ENCODE measurements around the gene BCR.

Gene BCR

GRCh38 chr22:23157560-23158515, 22.5 kb upstream of the BCR start:
- peaks cover 4% of the 10 kb centered on the region for H3K27me3 Mint-ChIP-seq (ENCODE audit: low read depth)
- no peak overlapping the region for H3K4me3 Mint-ChIP-seq
- peaks cover 2% of the 10 kb centered on the region for H3K4me1 Mint-ChIP-seq (ENCODE audit: low read depth)
- no peaks in the 10 kb centered on the region for H3K36me3 Mint-ChIP-seq (ENCODE audit: low read depth)
- no peak overlapping the region for H3K27ac Mint-ChIP-seq
- H3K9me3 Mint-ChIP-seq = no peaks in the 10 kb centered on the region

GRCh38 chr22:23158516-23159290, 21.6 kb upstream of the BCR start:
- H3K27me3 Mint-ChIP-seq (ENCODE audit: low read depth) = peaks cover 4% of the 10 kb centered on the region
- no peak overlapping the region for H3K27ac Mint-ChIP-seq
- H3K4me1 Mint-ChIP-seq (ENCODE audit: low read depth) = no peaks in the 10 kb centered on the region
- H3K4me3 Mint-ChIP-seq = no peak overlapping the region
- no peaks in the 10 kb centered on the region for H3K9me3 Mint-ChIP-seq
- no peaks in the 10 kb centered on the region for H3K36me3 Mint-ChIP-seq (ENCODE audit: low read depth)

GRCh38 chr22:23159291-23159630, 21.0 kb upstream of the BCR start:
- Mint-ChIP-seq H3K27me3 (ENCODE audit: low read depth) (peaks cover 4% of the 10 kb centered on the region), H3K36me3 (ENCODE audit: low read depth) (no peaks in the 10 kb centered on the region), H3K4me3 (no peak overlapping the region), H3K4me1 (ENCODE audit: low read depth) (no peaks in the 10 kb centered on the region), H3K9me3 (no peaks in the 10 kb centered on the region), H3K27ac (no peak overlapping the region)

- Mint-ChIP-seq H3K27ac (no peak overlapping the region), H3K4me1 (ENCODE audit: low read depth) (no peaks in the 10 kb centered on the region), H3K27me3 (ENCODE audit: low read depth) (no peaks in the 10 kb centered on the region), H3K9me3 (no peaks in the 10 kb centered on the region), H3K4me3 (no peak overlapping the region), H3K36me3 (ENCODE audit: low read depth) (no peaks in the 10 kb centered on the region)
Observed at GRCh38 chr22:23161029-23161428, 19.3 kb upstream of the BCR start.

DNA sequence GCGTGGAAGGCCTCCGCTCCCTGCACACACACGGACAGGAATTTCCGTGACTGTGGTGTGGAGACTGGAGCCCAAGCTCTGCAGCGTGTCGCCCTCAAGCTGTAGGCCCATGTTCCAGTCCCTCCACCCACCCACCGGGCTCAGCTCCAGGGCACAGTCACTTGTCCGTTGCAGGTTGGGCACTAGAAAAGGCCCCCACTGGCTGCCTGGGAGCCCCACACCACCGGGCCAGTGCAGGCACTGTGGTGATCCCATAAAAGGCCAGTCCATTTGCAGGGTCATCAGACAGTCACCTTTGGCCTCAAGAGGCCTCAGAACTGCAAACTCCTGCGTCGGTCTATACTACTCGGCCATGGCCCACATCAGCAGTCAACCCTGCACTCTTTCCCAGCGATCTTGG, 18.7 kb upstream of the BCR start:
- no peak overlapping the region for H3K27ac Mint-ChIP-seq
- H3K36me3 Mint-ChIP-seq (ENCODE audit: low read depth) = no peaks in the 10 kb centered on the region
- H3K27me3 Mint-ChIP-seq (ENCODE audit: low read depth) = no peaks in the 10 kb centered on the region
- no peaks in the 10 kb centered on the region for H3K4me1 Mint-ChIP-seq (ENCODE audit: low read depth)
- no peaks in the 10 kb centered on the region for H3K9me3 Mint-ChIP-seq
- no peak overlapping the region for H3K4me3 Mint-ChIP-seq

DNA sequence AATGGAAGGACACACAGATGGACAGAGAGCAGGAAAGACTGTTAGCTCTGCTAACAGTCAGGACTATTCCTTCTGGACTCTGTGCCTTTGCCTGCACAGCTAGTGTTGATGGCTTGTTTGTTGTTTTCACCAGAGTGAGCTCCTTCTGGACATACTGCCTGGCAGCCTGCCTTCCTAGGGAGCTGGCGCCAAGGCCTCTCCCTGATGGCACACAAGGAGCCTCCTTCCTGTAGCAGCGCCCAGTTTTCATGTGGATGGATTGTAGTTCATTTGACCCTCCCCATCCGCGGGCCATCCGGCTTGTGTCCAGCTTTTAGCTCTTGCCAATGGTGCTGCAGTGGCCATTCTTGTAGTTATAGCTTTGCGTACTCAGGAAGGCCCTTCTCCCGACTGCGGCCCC, 16.6 kb upstream of the BCR start:
- no peaks in the 10 kb centered on the region for H3K27me3 Mint-ChIP-seq (ENCODE audit: low read depth)
- H3K4me3 Mint-ChIP-seq = no peak overlapping the region
- H3K9me3 Mint-ChIP-seq = no peaks in the 10 kb centered on the region
- no peak overlapping the region for H3K27ac Mint-ChIP-seq
- no peaks in the 10 kb centered on the region for H3K36me3 Mint-ChIP-seq (ENCODE audit: low read depth)
- no peaks in the 10 kb centered on the region for H3K4me1 Mint-ChIP-seq (ENCODE audit: low read depth)

DNA sequence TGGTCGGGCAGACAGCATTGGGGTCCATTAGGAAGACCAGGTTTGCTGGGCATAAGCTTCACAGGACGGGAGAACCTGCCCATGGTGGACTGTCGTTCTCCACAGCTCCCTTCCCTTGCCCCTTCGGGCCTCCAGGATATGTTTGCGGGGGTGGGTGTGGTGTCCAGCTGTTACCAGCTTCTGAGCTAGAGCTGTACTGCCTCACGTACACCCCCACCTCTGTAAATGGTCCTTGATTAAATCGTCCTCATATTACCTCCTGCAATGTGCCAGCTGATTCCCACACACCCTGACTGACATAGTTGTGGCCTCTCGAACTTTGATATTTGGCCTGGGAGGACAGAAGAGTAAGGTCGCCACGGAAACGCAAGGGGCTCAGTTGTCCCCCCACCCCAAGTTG, 16.2 kb upstream of the BCR start:
- Mint-ChIP-seq H3K27ac (no peak overlapping the region), H3K36me3 (ENCODE audit: low read depth) (no peaks in the 10 kb centered on the region), H3K4me1 (ENCODE audit: low read depth) (no peaks in the 10 kb centered on the region), H3K9me3 (no peaks in the 10 kb centered on the region), H3K4me3 (no peak overlapping the region), H3K27me3 (ENCODE audit: low read depth) (no peaks in the 10 kb centered on the region)

DNA sequence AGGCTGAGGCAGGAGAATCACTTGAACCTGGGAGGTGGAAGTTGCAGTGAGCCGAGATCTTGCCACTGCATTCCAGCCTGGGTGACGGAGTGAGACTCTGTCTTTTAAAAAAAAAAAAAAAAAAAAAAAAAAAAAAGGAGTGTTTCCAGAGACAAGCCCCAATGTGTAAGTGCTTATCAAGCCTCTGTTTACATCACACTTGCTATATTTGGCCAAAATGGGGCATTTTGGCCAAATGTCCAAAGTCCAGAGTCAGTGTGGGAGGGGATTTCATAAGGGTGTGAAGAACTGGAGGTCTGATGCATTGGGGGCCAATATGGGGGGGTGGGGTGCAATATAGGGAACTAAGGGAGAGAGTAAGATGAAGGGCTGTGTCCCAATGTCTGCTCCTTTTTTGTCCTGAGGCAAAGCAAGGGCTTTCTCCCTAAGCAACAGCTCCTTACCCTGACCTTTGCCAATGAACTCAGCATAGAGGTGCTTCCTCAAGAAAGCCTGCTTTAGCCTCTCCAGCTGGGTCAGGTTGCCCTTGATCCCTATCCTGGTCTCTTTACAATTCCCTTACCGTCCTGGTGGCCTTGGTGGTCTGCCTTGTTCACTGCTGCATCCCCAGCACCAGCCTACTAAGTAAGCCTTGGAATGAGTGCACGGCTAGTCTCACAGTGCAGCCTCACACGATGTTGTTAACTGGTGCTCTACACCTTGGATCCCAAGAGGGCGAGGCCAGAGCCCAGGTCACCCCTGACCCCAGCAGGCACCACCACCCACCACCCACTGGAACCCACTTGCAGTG, 14.1 kb upstream of the BCR start:
- H3K4me1 Mint-ChIP-seq (ENCODE audit: low read depth) = no peaks in the 10 kb centered on the region
- no peak overlapping the region for H3K4me3 Mint-ChIP-seq
- H3K9me3 Mint-ChIP-seq = no peaks in the 10 kb centered on the region
- no peaks in the 10 kb centered on the region for H3K36me3 Mint-ChIP-seq (ENCODE audit: low read depth)
- H3K27me3 Mint-ChIP-seq (ENCODE audit: low read depth) = no peaks in the 10 kb centered on the region
- no peak overlapping the region for H3K27ac Mint-ChIP-seq

- Mint-ChIP-seq H3K4me1 (ENCODE audit: low read depth) (no peaks in the 10 kb centered on the region), H3K27me3 (ENCODE audit: low read depth) (no peaks in the 10 kb centered on the region), H3K27ac (no peak overlapping the region), H3K36me3 (ENCODE audit: low read depth) (no peaks in the 10 kb centered on the region), H3K4me3 (no peak overlapping the region), H3K9me3 (no peaks in the 10 kb centered on the region)
Observed at GRCh38 chr22:23166841-23167616, 13.3 kb upstream of the BCR start.

GRCh38 chr22:23168391-23169042, 11.8 kb upstream of the BCR start:
- H3K9me3 Mint-ChIP-seq = no peaks in the 10 kb centered on the region
- H3K4me3 Mint-ChIP-seq = no peak overlapping the region

DNA sequence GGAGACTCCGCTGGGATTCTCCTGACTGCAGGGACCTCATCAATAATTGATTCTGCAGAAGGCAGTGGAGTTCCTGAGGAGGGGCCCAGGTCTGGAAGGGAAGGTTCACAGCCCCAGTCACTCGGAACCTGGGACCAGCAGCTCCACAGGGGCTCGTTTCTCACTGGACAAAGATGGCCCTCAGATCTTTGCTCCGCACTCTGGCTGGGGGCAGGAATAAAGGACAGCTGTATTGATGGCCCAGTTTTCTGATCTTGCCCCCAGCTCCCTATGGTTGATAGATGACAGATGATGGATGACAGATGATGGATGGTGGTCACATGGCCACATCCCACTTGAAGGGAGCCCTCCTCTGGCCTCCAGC, 11.3 kb upstream of the BCR start:
- no peaks in the 10 kb centered on the region for H3K27me3 Mint-ChIP-seq (ENCODE audit: low read depth)
- no peaks in the 10 kb centered on the region for H3K36me3 Mint-ChIP-seq (ENCODE audit: low read depth)
- no peak overlapping the region for H3K4me3 Mint-ChIP-seq
- no peaks in the 10 kb centered on the region for H3K9me3 Mint-ChIP-seq
- no peak overlapping the region for H3K27ac Mint-ChIP-seq
- H3K4me1 Mint-ChIP-seq (ENCODE audit: low read depth) = peaks cover 2% of the 10 kb centered on the region

More at GRCh38 chr22:23168391-23169042, 11.8 kb upstream of the BCR start:
- Mint-ChIP-seq H3K36me3 (ENCODE audit: low read depth) (no peaks in the 10 kb centered on the region), H3K27ac (no peak overlapping the region), H3K4me1 (ENCODE audit: low read depth) (no peaks in the 10 kb centered on the region), H3K27me3 (ENCODE audit: low read depth) (no peaks in the 10 kb centered on the region)

DNA sequence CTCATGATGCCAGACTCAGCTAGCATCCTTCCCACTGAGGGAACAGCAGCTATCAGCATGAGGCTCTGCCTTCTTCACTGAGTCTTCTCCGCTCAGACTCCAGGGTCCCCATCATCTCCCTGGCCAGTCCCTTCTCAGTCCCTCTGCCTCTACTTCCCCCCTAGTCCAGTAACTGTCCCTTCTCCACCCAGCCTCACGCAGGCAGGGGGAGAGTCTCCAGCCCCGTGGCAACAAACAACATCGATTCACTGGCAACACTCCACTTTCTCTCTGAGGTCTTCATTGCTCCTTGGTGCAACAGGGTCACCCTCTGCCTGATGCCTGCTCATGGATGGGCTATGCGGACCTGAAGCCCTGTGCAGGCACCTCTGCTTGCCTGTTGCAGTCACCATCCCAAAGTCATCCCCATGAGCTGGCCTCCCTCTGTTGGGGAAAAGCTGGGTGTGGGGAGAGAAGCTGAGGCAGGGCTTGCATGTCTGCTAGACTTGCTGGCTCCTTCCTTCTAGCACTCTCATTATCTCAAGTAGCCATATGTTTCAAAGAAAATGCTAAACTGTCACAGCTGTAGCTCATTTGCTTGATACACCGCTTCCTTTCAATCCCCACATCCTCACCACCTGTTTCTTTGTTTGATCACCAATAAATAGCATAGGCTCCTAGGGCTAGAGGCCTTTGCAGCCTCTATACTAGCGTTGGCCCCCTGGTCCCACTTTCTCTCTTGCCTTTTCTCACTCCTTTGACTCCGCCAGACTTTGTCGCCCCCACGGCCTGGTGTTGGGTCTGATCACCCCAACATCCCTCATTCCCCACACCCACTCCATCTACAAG, 4.3 kb upstream of the BCR start:
- Mint-ChIP-seq H3K36me3 (ENCODE audit: low read depth) (peaks cover 6% of the 10 kb centered on the region), H3K4me3 (no peak overlapping the region), H3K27me3 (ENCODE audit: low read depth) (no peaks in the 10 kb centered on the region), H3K4me1 (ENCODE audit: low read depth) (peaks cover 29% of the 10 kb centered on the region), H3K9me3 (peaks cover 16% of the 10 kb centered on the region), H3K27ac (peak overlapping the region; percentile 56)

GRCh38 chr22:23176645-23177027, 3.7 kb upstream of the BCR start:
- Mint-ChIP-seq H3K27ac (no peak overlapping the region), H3K27me3 (ENCODE audit: low read depth) (no peaks in the 10 kb centered on the region), H3K9me3 (peaks cover 16% of the 10 kb centered on the region), H3K4me1 (ENCODE audit: low read depth) (peaks cover 29% of the 10 kb centered on the region), H3K36me3 (ENCODE audit: low read depth) (peaks cover 6% of the 10 kb centered on the region), H3K4me3 (no peak overlapping the region)
